HCT116 (cell line): ENCODE results near the gene FRMD3. TPM values are rescaled to one million over a fixed set of nuclear protein-coding genes. Genes with fewer than 3 reads are reported as not detected.

Experiments
- ATAC-seq: fragments of 200-7000 bp; cut with Tn5 transposase; 2 replicates; pipeline ENCODE4 v1.9.1; 2020; ENCODE audit warnings: mild to moderate bottlenecking, moderate library complexity
- BruUV-seq: library from RNA; stranded (reverse); fragments of 400-500 nt; replicated peaks from 2 replicates; lab custom pipeline; 2021; lab: Mats Ljungman, UMichigan
- CTCF ChIA-PET: fragments of 300-600 bp; sonication (Branson Sonifier 250); formaldehyde crosslinking; loops from one replicate; lab custom pipeline; 2021; ENCODE audit warnings: antibody characterized with exemption; lab: Charles Lee
- POLR2A ChIA-PET: fragments of 300-600, 350-600 bp; sonication (Branson Sonifier 250); formaldehyde crosslinking; loops from one replicate; lab custom pipeline; 2021; ENCODE audit warnings: antibody characterized with exemption; lab: Charles Lee
- RAD21 ChIA-PET, 2 experiments: fragments of 300-600 bp; sonication (Branson Sonifier 250); formaldehyde crosslinking; loops; one replicate each; lab custom pipeline; 2023; ENCODE audit warnings: low total read pairs in 2 of 2; ENCODE audit not compliant: uncharacterized antibody in 2 of 2, unreplicated experiment in 2 of 2, low non-redundant PET in 1 of 2; lab: Charles Lee
- DNase-seq: peaks from one replicate; pipeline ENCODE4 v3.0.0-alpha.2; 2010; ENCODE audit warnings: low read depth, low spot score
- H2AFZ ChIP-seq: fragments of 200-600 bp; shearing (Covaris generic), sonication (generic); 2 replicates; pipeline ENCODE4 v1.6.1; 2017; ENCODE audit warnings: low read depth, mixed run types, mixed read lengths, antibody characterized with exemption, low read length; ENCODE audit not compliant: poor library complexity, severe bottlenecking
- H3K27ac ChIP-seq: 2 replicates; pipeline ENCODE4 v1.5.1; 2012; ENCODE audit warnings: low read depth, low read length
- H3K27me3 ChIP-seq: fragments of 200-600 bp; sonication (generic); 2 replicates; pipeline ENCODE4 v1.6.1; 2016; ENCODE audit warnings: mixed run types, low read length, mixed read lengths; ENCODE audit not compliant: insufficient read depth
- H3K36me3 ChIP-seq, 2 experiments: fragments of 200-500 bp in 1 of 2; fragments of 200-600 bp in 1 of 2; sonication (Bioruptor generic) in 1 of 2; sonication (generic) in 1 of 2; 2 replicates each; pipeline versions ENCODE4 v1.5.1 to v1.6.1; 2014 to 2016; ENCODE audit warnings: low read length in 2 of 2, inconsistent platforms in 1 of 2, mixed read lengths in 1 of 2, mixed run types in 1 of 2; ENCODE audit not compliant: insufficient read depth in 2 of 2, control insufficient read depth in 1 of 2
- H3K4me1 ChIP-seq, 2 experiments: fragments of 200-600 bp in 1 of 2; sonication (generic) in 1 of 2; 2 replicates each; pipeline versions ENCODE4 v1.5.1 to v1.6.1; 2012 to 2017; ENCODE audit warnings: low read length in 2 of 2, inconsistent platforms in 1 of 2, mild to moderate bottlenecking in 1 of 2, mixed read lengths in 1 of 2, mixed run types in 1 of 2, moderate library complexity in 1 of 2; ENCODE audit not compliant: insufficient read depth in 2 of 2, control insufficient read depth in 1 of 2
- H3K4me2 ChIP-seq: fragments of 200-600 bp; sonication (generic); 2 replicates; pipeline ENCODE4 v1.6.1; 2017; ENCODE audit warnings: mixed run types, low read length, mixed read lengths
- H3K4me3 ChIP-seq, 2 experiments: fragments of 200-600 bp in 1 of 2; sonication (generic) in 1 of 2; replicated peaks in 1 of 2; 2 replicates each; pipeline ENCODE4 v1.5.1; 2011 to 2016; ENCODE audit warnings: low read length in 2 of 2, control low read depth in 1 of 2, low read depth in 1 of 2, mild to moderate bottlenecking in 1 of 2, mixed read lengths in 1 of 2, mixed run types in 1 of 2
- H3K79me2 ChIP-seq: fragments of 200-600 bp; sonication (generic); 2 replicates; pipeline ENCODE4 v1.6.1; 2017; ENCODE audit warnings: mild to moderate bottlenecking, mixed run types, low read length, moderate library complexity, mixed read lengths; ENCODE audit not compliant: insufficient read depth
- H3K9ac ChIP-seq: fragments of 200-600 bp; sonication (generic); 2 replicates; pipeline ENCODE4 v1.6.1; 2016; ENCODE audit warnings: low read length, mixed read lengths
- H3K9me2 ChIP-seq: fragments of 200-600 bp; sonication (generic), shearing (Covaris generic); 2 replicates; pipeline ENCODE4 v1.6.1; 2017; ENCODE audit warnings: mixed run types, mild to moderate bottlenecking, moderate library complexity; ENCODE audit not compliant: insufficient read depth
- H3K9me3 ChIP-seq, 2 experiments: fragments of 200-500 bp in 1 of 2; fragments of 200-600 bp in 1 of 2; sonication (Bioruptor generic) in 1 of 2; sonication (generic) in 1 of 2; 2 replicates each; pipeline ENCODE4 v1.6.1; 2014 to 2017; ENCODE audit warnings: low read length in 2 of 2, mixed read lengths in 2 of 2, inconsistent platforms in 1 of 2, low read depth in 1 of 2, mild to moderate bottlenecking in 1 of 2, mixed run types in 1 of 2, moderate library complexity in 1 of 2; ENCODE audit not compliant: control insufficient read depth in 1 of 2, insufficient read depth in 1 of 2
- H4K20me1 ChIP-seq: fragments of 200-600 bp; sonication (generic), shearing (Covaris generic); 2 replicates; pipeline ENCODE4 v1.6.1; 2017; ENCODE audit warnings: mixed run types, mild to moderate bottlenecking, moderate library complexity; ENCODE audit not compliant: insufficient read depth
- CBX3 ChIP-seq: IDR thresholded peaks from 2 replicates; pipeline ENCODE4 v1.6.1; 2012; ENCODE audit warnings: low read depth
- CEBPB ChIP-seq: IDR thresholded peaks from 2 replicates; pipeline ENCODE4 v1.6.1; 2012; ENCODE audit warnings: low read depth
- CTCF ChIP-seq, 3 experiments: fragments of 200-600 bp in 1 of 3; sonication (generic) in 1 of 3; IDR thresholded peaks in 2 of 3; conservative IDR thresholded peaks in 1 of 3; 2 replicates each; pipeline ENCODE4 v1.5.1; 2012 to 2017; ENCODE audit warnings: low read depth in 2 of 3, low read length in 2 of 3, antibody characterized with exemption in 1 of 3, borderline replicate concordance in 1 of 3, control low read depth in 1 of 3, mild to moderate bottlenecking in 1 of 3, mixed read lengths in 1 of 3, mixed run types in 1 of 3, moderate library complexity in 1 of 3; ENCODE audit not compliant: insufficient read depth in 1 of 3
- EZH2 ChIP-seq: fragments of 200-600 bp; sonication (generic); IDR thresholded peaks from 2 replicates; pipeline ENCODE4 v1.6.1; 2017; ENCODE audit warnings: antibody characterized with exemption, mixed run types
- EZH2phosphoT487 ChIP-seq: fragments of 200-600 bp; IDR thresholded peaks from 2 replicates; pipeline ENCODE4 v1.6.1; 2018; ENCODE audit warnings: antibody characterized with exemption, borderline replicate concordance
- JUND ChIP-seq: IDR thresholded peaks from 2 replicates; pipeline ENCODE4 v1.6.1; 2012
- POLR2A ChIP-seq: IDR thresholded peaks from 2 replicates; pipeline ENCODE4 v1.7.0; 2011; ENCODE audit warnings: borderline replicate concordance; ENCODE audit not compliant: insufficient read depth, insufficient read length; ENCODE audit errors: extremely low read depth
- RAD21 ChIP-seq: IDR thresholded peaks from 2 replicates; pipeline ENCODE4 v1.6.1; 2012; ENCODE audit warnings: low read depth, mild to moderate bottlenecking
- SP1 ChIP-seq: IDR thresholded peaks from 2 replicates; pipeline ENCODE4 v1.6.1; 2012; ENCODE audit warnings: low read depth
- SRF ChIP-seq: IDR thresholded peaks from 2 replicates; pipeline ENCODE4 v1.6.1; 2012; ENCODE audit warnings: low read depth
- YY1 ChIP-seq: IDR thresholded peaks from 2 replicates; pipeline ENCODE4 v1.6.1; 2011; ENCODE audit warnings: low read length, low read depth, moderate library complexity, mild to moderate bottlenecking; ENCODE audit not compliant: insufficient replicate concordance; ENCODE audit errors: extremely low read depth
- ZFX ChIP-seq: fragments of 450-650 bp; IDR thresholded peaks from 2 replicates; pipeline ENCODE4 v1.6.1; 2017
- ZNF274 ChIP-seq: fragments of 200-500 bp; sonication (Bioruptor generic); IDR thresholded peaks from 2 replicates; pipeline ENCODE4 v1.6.1; 2014; ENCODE audit warnings: mild to moderate bottlenecking, low read depth, low read length, inconsistent platforms
- intact Hi-C: fragments of 100-400 bp; cut with micrococcal nuclease; formaldehyde crosslinking; loops from 2 replicates; pipeline ENCODE4 v1.10.0; 2022
- total RNA-seq: library from RNA; stranded (reverse); gene quantifications from one replicate; pipeline ENCODE4 v1.2.1, GENCODE V29; 2021; ENCODE audit not compliant: unreplicated experiment
- TF ChIP-seq, protein P1 (sequence below): IDR thresholded peaks from 2 replicates; pipeline ENCODE4 v1.6.1; 2012
- TF ChIP-seq, protein P2 (sequence below): IDR thresholded peaks from 2 replicates; pipeline ENCODE4 v1.6.1; 2011; ENCODE audit warnings: mild to moderate bottlenecking, low read length, moderate library complexity; ENCODE audit not compliant: insufficient replicate concordance; ENCODE audit errors: extremely low read depth
- TF ChIP-seq, protein P3 (sequence below): IDR thresholded peaks from 2 replicates; pipeline ENCODE4 v1.6.1; 2012; ENCODE audit warnings: low read depth

Gene FRMD3
- total RNA-seq, 1 experiment from 2014 or later: 0.89 TPM

- TF ChIP-seq CEBPB: no peak
- no peak for TF ChIP-seq JUND
- no peak for TF ChIP-seq RAD21
- TF ChIP-seq SRF: no peak
- TF ChIP-seq SP1: no peak
- no peak for TF ChIP-seq EZH2
- TF ChIP-seq, protein P1, sequence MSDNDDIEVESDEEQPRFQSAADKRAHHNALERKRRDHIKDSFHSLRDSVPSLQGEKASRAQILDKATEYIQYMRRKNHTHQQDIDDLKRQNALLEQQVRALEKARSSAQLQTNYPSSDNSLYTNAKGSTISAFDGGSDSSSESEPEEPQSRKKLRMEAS: no peak
Measured at GRCh38 chr9:83459830-83460229, 78.4 kb downstream of the FRMD3 start (continued).

- RAD21 ChIA-PET: no interaction called here
- no peaks in the 10 kb centered on the region for H4K20me1 ChIP-seq
- CTCF ChIA-PET: no interaction called here
Measured at GRCh38 chr9:83458530-83458929, 79.7 kb downstream of the FRMD3 start.

More at GRCh38 chr9:83458530-83458929, 79.7 kb downstream of the FRMD3 start:
- Histone ChIP-seq H3K9me2 (no peaks in the 10 kb centered on the region), H3K9me3 (no peaks in the 10 kb centered on the region)
- no peak for TF ChIP-seq ZNF274
- TF ChIP-seq EZH2phosphoT487: no peak
- TF ChIP-seq, protein P2, sequence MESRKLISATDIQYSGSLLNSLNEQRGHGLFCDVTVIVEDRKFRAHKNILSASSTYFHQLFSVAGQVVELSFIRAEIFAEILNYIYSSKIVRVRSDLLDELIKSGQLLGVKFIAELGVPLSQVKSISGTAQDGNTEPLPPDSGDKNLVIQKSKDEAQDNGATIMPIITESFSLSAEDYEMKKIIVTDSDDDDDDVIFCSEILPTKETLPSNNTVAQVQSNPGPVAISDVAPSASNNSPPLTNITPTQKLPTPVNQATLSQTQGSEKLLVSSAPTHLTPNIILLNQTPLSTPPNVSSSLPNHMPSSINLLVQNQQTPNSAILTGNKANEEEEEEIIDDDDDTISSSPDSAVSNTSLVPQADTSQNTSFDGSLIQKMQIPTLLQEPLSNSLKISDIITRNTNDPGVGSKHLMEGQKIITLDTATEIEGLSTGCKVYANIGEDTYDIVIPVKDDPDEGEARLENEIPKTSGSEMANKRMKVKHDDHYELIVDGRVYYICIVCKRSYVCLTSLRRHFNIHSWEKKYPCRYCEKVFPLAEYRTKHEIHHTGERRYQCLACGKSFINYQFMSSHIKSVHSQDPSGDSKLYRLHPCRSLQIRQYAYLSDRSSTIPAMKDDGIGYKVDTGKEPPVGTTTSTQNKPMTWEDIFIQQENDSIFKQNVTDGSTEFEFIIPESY: no peak
- TF ChIP-seq CTCF (IDR thresholded peaks at IDR 0.05 in 2 of 3, conservative IDR thresholded peaks at IDR 0.05 in 1 of 3; ENCODE audit: borderline replicate concordance in 1 of 3, insufficient read depth in 1 of 3, low read depth in 2 of 3, low read length in 2 of 3): no peak
- no peak for TF ChIP-seq YY1
- TF ChIP-seq, protein P1: no peak
- TF ChIP-seq RAD21: no peak
- TF ChIP-seq ZFX: no peak
- TF ChIP-seq POLR2A: no peak
- TF ChIP-seq SRF: no peak
- no peak for TF ChIP-seq JUND
- TF ChIP-seq, protein P3, sequence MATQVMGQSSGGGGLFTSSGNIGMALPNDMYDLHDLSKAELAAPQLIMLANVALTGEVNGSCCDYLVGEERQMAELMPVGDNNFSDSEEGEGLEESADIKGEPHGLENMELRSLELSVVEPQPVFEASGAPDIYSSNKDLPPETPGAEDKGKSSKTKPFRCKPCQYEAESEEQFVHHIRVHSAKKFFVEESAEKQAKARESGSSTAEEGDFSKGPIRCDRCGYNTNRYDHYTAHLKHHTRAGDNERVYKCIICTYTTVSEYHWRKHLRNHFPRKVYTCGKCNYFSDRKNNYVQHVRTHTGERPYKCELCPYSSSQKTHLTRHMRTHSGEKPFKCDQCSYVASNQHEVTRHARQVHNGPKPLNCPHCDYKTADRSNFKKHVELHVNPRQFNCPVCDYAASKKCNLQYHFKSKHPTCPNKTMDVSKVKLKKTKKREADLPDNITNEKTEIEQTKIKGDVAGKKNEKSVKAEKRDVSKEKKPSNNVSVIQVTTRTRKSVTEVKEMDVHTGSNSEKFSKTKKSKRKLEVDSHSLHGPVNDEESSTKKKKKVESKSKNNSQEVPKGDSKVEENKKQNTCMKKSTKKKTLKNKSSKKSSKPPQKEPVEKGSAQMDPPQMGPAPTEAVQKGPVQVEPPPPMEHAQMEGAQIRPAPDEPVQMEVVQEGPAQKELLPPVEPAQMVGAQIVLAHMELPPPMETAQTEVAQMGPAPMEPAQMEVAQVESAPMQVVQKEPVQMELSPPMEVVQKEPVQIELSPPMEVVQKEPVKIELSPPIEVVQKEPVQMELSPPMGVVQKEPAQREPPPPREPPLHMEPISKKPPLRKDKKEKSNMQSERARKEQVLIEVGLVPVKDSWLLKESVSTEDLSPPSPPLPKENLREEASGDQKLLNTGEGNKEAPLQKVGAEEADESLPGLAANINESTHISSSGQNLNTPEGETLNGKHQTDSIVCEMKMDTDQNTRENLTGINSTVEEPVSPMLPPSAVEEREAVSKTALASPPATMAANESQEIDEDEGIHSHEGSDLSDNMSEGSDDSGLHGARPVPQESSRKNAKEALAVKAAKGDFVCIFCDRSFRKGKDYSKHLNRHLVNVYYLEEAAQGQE: no peak
- TF ChIP-seq CBX3: no peak
- TF ChIP-seq, all 23 proteins: peak for 0
- BruUV-seq: no TSS peak
- Histone ChIP-seq H3K4me2 (no peak overlapping the region), H3K4me1 (no peaks in the 10 kb centered on the region), H3K27me3 (no peaks in the 10 kb centered on the region), H3K36me3 (no peaks in the 10 kb centered on the region), H3K27ac (no peak overlapping the region), H3K4me3 (no peak overlapping the region), H3K79me2 (no peaks in the 10 kb centered on the region), H3K9ac (no peak overlapping the region), H2AFZ (no peak overlapping the region)
- POLR2A ChIA-PET: no interaction called here
- intact Hi-C loops: no loop called here
- DNase-seq: no peak
- ATAC-seq: no peak
